DND-41 (cell line): Measurements from ENCODE around the gene CNST.

Experiments
- ATAC-seq: fragments of 200-7000 bp; cut with Tn5 transposase; 3 replicates; pipeline ENCODE4 v1.9.1; 2021; ENCODE audit warnings: low read depth; ENCODE audit not compliant: insufficient read depth
- DNase-seq: peaks from one replicate; pipeline ENCODE4 v3.0.0-alpha.2; 2020
- H2AFZ ChIP-seq: 2 replicates; pipeline ENCODE4 v1.6.0; 2012; ENCODE audit warnings: low read depth, low read length
- H3K27ac ChIP-seq: 2 replicates; pipeline ENCODE4 v1.5.1; 2012; ENCODE audit warnings: low read length, inconsistent platforms
- H3K27me3 ChIP-seq: fragments of 200-600 bp; sonication (generic); 2 replicates; pipeline ENCODE4 v1.6.0; 2012; ENCODE audit warnings: low read length, mild to moderate bottlenecking, inconsistent platforms; ENCODE audit not compliant: insufficient read depth, poor library complexity
- H3K36me3 ChIP-seq: 2 replicates; pipeline ENCODE4 v1.5.1; 2012; ENCODE audit warnings: low read length, inconsistent platforms; ENCODE audit not compliant: insufficient read depth
- H3K4me1 ChIP-seq: 2 replicates; pipeline ENCODE4 v1.5.1; 2012; ENCODE audit warnings: mild to moderate bottlenecking, low read length; ENCODE audit not compliant: insufficient read depth
- H3K4me2 ChIP-seq: 2 replicates; pipeline ENCODE4 v1.6.0; 2012; ENCODE audit warnings: mild to moderate bottlenecking, moderate library complexity, low read length, inconsistent platforms; ENCODE audit not compliant: insufficient read depth
- H3K4me3 ChIP-seq, 2 experiments: fragments of 200-600 bp in 1 of 2; shearing (Covaris generic) in 1 of 2; 2 replicates each; pipeline ENCODE4 v1.5.1; 2012 to 2016; ENCODE audit warnings: inconsistent platforms in 2 of 2, low read length in 2 of 2, mild to moderate bottlenecking in 2 of 2, low read depth in 1 of 2, moderate library complexity in 1 of 2
- H3K79me2 ChIP-seq: 2 replicates; pipeline ENCODE4 v1.6.0; 2012; ENCODE audit warnings: low read length, inconsistent platforms; ENCODE audit not compliant: insufficient read depth
- H3K9ac ChIP-seq: 2 replicates; pipeline ENCODE4 v1.6.0; 2012; ENCODE audit warnings: low read depth, mild to moderate bottlenecking, inconsistent platforms, low read length, moderate library complexity
- H3K9me3 ChIP-seq: 2 replicates; pipeline ENCODE4 v1.5.1; 2012; ENCODE audit warnings: low read length, moderate library complexity, mild to moderate bottlenecking, inconsistent platforms; ENCODE audit not compliant: insufficient read depth, severe bottlenecking
- H4K20me1 ChIP-seq: 2 replicates; pipeline ENCODE4 v1.6.0; 2012; ENCODE audit warnings: low read length; ENCODE audit not compliant: insufficient read depth
- EZH2 ChIP-seq: IDR thresholded peaks from 3 replicates; pipeline ENCODE4 v1.6.1; 2012; ENCODE audit warnings: borderline replicate concordance, low read depth, mild to moderate bottlenecking, moderate library complexity, low read length, inconsistent platforms; ENCODE audit not compliant: severe bottlenecking
- TF ChIP-seq, protein P1 (sequence below): IDR thresholded peaks from 2 replicates; pipeline ENCODE4 v1.5.1; 2012; ENCODE audit warnings: borderline replicate concordance, low read length, moderate library complexity, mild to moderate bottlenecking; ENCODE audit not compliant: poor library complexity, severe bottlenecking; ENCODE audit errors: extremely low read depth

Gene CNST

DNA sequence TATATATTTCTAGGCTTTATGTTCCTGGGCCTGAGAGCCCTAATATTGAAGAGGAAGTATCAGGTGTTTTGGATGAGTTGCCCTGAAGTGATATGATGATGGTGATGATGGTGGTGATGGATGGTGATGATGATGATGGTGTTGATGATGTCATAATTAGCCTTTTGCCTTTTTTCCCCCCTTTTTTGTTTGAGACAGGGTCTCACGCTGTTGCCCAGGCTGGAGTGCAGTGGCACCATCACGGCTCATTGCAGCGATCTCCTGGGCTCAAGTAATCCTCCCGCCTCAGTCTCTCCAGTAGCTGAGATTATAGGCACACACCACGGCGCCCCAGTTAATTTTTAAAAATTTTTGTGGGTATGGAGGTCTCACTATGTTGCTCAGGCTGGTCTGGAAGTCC lies 76.5 kb downstream of the CNST start:
- no peaks in the 10 kb centered on the region for H3K4me1 ChIP-seq
- H3K9me3 ChIP-seq, result no peaks in the 10 kb centered on the region
- DNase-seq, result no peak
- no peak for ATAC-seq
- H3K27me3 ChIP-seq, result no peaks in the 10 kb centered on the region
- H4K20me1 ChIP-seq, result peaks cover 3% of the 10 kb centered on the region; the same call in 1 of the 2 replicates
- no peak overlapping the region for H2AFZ ChIP-seq
- no peak for TF ChIP-seq EZH2
- TF ChIP-seq, protein P1, sequence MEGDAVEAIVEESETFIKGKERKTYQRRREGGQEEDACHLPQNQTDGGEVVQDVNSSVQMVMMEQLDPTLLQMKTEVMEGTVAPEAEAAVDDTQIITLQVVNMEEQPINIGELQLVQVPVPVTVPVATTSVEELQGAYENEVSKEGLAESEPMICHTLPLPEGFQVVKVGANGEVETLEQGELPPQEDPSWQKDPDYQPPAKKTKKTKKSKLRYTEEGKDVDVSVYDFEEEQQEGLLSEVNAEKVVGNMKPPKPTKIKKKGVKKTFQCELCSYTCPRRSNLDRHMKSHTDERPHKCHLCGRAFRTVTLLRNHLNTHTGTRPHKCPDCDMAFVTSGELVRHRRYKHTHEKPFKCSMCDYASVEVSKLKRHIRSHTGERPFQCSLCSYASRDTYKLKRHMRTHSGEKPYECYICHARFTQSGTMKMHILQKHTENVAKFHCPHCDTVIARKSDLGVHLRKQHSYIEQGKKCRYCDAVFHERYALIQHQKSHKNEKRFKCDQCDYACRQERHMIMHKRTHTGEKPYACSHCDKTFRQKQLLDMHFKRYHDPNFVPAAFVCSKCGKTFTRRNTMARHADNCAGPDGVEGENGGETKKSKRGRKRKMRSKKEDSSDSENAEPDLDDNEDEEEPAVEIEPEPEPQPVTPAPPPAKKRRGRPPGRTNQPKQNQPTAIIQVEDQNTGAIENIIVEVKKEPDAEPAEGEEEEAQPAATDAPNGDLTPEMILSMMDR, result no peak
- no peak overlapping the region for H3K4me2 ChIP-seq
- H3K4me3 ChIP-seq, result no peak overlapping the region
- no peaks in the 10 kb centered on the region for H3K79me2 ChIP-seq
- no peak overlapping the region for H3K9ac ChIP-seq
- H3K27ac ChIP-seq, result no peak overlapping the region
- peaks cover 49% of the 10 kb centered on the region for H3K36me3 ChIP-seq

DNA sequence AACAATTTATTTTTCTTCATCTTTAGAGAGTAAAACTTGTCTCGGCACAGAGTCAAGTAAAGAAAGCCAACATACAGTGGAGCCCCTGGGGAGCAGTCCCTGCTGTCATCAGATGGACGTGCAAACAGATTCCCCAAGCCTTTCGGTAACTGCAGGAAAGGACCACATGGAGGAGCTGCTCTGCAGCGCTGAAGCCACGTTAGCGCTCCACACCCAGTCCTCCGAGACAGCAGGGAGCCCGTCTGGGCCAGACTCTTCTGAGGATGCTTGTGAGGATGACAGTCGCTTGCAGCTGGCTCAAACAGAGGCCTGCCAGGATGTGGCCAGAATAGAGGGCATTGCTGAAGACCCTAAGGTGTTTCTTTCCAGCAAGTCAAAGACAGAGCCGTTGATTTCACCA lies 80.9 kb downstream of the CNST start:
- TF ChIP-seq, protein P1, result peak; percentile 15
- TF ChIP-seq EZH2, result no peak
- Histone ChIP-seq H3K9me3 (no peaks in the 10 kb centered on the region), H3K36me3 (peaks cover 71% of the 10 kb centered on the region), H3K4me1 (no peaks in the 10 kb centered on the region), H4K20me1 (no peaks in the 10 kb centered on the region; the same call in 1 of the 2 replicates), H2AFZ (no peak overlapping the region), H3K79me2 (no peaks in the 10 kb centered on the region), H3K27ac (no peak overlapping the region), H3K4me2 (no peak overlapping the region), H3K27me3 (no peaks in the 10 kb centered on the region), H3K9ac (no peak overlapping the region), H3K4me3 (no peak overlapping the region)
- ATAC-seq (0 out of 3 replicates have a peak, but pooled peaks have one; percentile 37), DNase-seq (no peak)

DNA sequence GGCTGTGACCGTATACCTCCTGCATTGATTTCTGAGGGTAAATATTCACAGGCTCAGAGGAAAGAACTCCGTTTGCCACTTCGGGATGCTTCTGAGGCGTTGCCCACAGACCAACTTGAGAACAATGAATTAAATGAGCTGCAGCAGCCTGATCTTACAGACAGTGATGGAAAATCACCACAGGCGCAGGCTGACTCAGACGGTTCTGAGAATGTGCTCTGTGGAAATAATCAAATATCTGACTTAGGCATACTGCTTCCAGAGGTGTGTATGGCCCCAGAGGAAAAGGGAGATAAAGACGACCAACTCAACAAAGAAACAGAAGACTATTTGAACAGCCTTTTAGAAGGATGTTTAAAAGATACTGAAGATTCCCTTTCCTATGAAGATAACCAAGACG lies 81.3 kb downstream of the CNST start:
- Histone ChIP-seq H3K36me3 (peaks cover 68% of the 10 kb centered on the region), H3K9ac (no peak overlapping the region), H3K4me1 (no peaks in the 10 kb centered on the region), H3K27me3 (no peaks in the 10 kb centered on the region), H2AFZ (no peak overlapping the region), H3K9me3 (no peaks in the 10 kb centered on the region), H3K27ac (no peak overlapping the region), H4K20me1 (no peaks in the 10 kb centered on the region; the same call in 1 of the 2 replicates), H3K79me2 (no peaks in the 10 kb centered on the region), H3K4me3 (no peak overlapping the region), H3K4me2 (no peak overlapping the region)
- no peak for ATAC-seq
- DNase-seq, result no peak
- TF ChIP-seq, protein P1, result no peak
- no peak for TF ChIP-seq EZH2
